Posterior vena cava (tissue), 2 donors: Measurements from ENCODE around the gene MIX23. TPM values are rescaled to one million over a fixed set of nuclear protein-coding genes. Genes with fewer than 3 reads are reported as not detected.

Experiments used
- DNase-seq: peaks from one replicate; pipeline ENCODE4 v3.0.0-alpha.2; 2020; ENCODE audit warnings: low spot score
- intact Hi-C, 2 donors: fragments of 100-400 bp; cut with DNase I; formaldehyde crosslinking; loops; one replicate each; pipeline versions ENCODE4 v1.14.1 to v1.14.2; 2022 to 2023
- total RNA-seq, 2 donors: library from RNA; stranded (reverse); fragmentation: NEBNext Ultra II Directional; extraction: Animal tissue kit (Norgen Biotek cat#: 25700); gene quantifications; one replicate each; pipeline ENCODE4 v1.2.1, GENCODE V29; 2021
- donor health status: DM: yes; HTN: yes; CAD: no.
- donor health status: DM: yes; HTN: yes; CAD: no.

The MIX23 gene
- total RNA-seq, 2 donors from 2014 or later: 13.8 to 16.3 TPM

DNA sequence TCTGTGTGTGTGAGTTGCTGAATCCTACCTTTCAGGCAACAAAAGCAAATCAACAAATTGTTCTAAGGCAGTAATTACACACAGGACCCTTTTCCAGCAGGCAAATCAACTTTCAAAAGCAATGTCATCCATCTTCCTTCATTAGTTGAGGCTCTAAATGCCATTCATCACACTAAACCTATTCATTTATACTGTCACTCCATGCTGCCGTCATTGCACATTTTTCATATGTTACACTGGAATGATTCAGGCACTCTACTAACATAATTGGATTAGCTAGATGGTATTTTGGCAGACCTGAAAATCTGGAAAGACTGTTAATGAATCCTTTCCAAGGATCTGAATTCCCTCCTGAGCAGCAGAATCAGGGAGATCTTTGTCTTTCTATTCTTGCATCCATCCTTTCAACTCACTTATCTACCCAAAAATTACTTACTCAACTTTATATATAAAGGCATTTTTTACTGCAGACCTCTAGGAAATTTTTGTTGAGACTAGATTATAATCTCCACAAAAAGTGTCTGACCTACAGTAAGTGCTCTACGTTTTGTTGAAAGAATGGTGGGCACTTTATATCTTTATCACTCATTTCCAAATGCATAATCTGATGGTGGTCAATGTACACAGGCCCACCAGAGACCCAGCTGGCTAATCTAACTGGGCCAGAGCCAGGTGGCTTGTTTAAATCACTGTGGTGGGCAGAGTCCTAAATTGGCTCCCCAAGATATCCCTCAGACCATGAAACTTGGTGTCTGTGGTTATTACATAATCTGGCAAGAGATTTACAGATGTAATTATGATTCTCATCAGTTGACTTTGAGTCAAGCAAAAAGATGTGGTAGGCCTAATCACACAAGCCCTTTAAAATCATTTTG lies 25.0 kb downstream of the MIX23 start:
- no peak for DNase-seq
- intact Hi-C loops: no loop called here

DNA sequence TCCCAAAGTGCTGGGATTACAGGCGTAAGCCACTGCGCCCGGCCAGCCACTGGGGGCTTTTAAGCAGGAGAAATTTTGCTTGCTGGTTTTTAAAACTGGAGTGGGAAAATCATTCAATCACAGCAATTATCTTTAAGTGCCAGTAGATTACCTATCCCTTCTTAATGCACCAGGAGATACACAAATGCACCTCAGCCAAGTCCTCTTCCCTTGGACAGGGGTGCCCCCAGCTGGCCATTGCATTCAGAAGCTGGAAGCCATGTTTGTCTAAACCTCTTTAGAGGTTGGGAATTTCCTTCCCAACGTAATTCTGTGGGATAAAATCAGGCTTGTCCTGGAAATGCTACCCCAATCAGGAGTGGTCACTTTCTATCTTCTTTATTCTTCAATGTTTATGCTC lies 26.6 kb downstream of the MIX23 start:
- no peak for DNase-seq
- intact Hi-C loops: no loop called here

DNA sequence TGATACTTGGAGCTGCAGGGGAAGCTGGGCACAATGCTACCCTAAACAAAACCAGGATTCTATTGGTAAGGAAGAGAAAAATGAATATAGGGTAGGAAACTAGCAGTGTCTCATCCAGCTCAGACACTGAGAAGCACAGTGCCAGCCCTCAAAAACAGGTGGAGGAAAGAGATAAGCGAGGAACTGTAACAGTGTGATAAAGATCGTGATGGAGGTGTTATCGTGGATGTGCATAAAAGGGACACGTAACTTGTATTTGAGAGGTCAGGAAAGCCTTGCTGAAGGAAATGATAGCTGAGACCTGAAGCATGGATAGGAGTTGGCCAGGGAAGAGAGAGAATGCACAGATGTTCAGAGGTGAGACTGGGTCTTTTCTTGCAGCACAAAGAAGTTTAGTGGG lies 27.4 kb downstream of the MIX23 start:
- DNase-seq: no peak
- intact Hi-C loops: no loop called here

DNA sequence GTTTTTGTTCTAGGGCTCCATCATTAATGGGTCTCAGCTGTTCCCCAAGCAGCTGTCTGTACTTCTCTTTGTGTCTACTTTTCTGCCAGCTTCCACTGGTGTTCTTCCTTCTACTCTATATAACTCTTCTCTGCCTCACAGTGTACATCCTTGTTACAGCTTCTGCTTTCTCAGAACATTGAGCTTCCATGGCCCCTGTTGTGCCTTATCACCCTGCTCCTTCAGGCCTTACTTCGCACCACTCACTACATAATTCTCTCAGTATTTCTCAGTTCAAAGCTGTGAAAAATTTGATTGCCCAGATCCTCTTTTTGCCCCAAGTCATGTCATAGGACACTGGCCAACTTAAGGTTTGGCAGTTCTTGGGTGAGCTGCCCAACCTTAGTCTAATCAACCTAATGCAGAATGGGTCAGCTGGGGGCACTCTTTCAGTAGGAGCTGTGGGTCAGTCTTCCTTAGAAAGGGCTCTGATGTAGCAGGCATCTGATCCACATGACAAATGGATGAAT lies 29.1 kb downstream of the MIX23 start:
- DNase-seq: no peak
- intact Hi-C loops: no loop called here

DNA sequence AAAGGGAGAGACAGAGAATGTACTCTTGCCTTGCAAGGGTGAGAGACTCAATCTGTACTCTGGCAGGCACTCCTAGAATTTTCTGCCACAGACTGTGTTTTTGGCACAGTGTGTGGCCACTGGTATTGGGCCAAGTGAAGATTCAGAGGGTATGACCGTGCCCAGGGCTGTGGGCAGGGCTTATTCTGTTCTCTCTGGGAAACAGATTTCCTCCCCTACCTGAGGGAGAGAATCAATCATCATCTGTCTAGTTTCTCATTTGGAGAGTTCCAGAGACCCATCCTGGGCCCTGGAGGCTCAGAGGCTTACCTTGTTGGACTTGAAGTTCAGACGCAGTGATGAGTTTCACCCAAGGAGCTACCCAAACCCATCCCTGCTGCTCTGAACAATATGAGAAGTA lies 29.8 kb downstream of the MIX23 start:
- intact Hi-C loops: no loop called here

DNA sequence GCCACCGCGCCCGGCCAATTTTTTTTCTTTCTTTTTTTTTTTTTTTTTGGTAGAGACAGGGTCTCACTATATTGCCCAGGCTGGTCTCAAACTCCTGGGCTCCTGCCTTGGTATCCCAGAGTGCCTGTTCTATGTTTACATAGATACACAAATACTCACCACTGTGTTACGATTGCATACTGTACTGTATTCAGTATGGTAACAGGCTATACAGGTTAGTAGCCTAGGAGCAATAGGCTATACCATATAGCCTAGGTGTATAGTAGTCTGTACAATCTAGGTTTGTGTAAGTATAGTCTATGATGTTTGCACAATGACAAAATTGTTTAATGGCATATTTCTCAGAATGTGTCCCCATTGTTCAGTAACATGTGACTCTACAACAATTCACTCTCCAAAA lies 31.4 kb downstream of the MIX23 start:
- intact Hi-C loops: no loop called here
- no peak for DNase-seq

More for the DNA sequence above, 29.8 kb downstream of the MIX23 start:
- no peak for DNase-seq

DNA sequence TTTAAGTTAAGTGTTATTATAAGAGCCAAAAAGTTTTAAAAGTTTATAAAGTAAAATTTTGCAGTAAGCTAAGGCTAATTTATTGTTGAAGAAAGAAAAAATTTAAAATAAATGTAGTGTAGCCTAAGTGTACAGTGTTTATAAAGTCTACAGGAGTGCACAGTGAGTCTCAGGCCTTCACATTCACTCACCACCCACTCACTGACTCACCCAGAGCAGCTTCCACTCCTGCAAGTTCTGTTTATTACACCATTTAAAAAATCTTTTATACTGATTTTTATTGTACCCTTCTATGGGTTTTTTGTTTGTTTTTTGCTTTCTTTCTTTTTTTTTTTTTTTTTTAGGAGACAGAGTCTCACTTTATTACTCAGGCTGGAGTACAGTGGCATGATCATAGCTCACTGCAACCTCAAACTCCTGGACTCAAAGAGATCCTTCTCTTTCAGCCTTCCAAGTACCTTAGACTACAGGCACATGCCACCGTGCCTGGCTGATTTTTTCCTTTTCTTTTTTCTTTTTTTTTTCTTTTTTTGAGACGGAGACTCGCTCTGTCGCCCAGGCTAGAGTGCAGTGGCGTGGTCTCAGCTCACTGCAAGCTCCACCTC lies 32.1 kb downstream of the MIX23 start:
- DNase-seq: no peak
- intact Hi-C loops: no loop called here

DNA sequence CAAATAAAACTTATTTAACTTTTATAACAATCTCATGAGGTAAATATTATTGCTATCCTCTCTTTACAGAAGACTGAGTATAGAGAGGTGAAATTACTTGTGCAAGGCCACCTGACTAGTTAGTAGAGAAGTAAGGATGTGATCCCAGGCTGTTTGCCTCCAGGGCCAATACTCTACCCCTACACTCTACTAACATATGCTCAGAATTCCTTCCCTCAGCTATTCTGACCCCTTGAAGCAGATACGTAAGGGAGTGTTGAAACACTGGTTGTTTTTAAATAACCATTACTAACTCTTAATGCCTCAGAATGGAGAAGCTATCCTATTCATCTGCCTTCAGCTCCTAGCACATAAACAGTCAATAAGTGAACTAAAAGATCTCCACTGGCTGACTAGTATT lies 33.9 kb downstream of the MIX23 start:
- intact Hi-C loops: no loop called here
- DNase-seq: no peak

DNA sequence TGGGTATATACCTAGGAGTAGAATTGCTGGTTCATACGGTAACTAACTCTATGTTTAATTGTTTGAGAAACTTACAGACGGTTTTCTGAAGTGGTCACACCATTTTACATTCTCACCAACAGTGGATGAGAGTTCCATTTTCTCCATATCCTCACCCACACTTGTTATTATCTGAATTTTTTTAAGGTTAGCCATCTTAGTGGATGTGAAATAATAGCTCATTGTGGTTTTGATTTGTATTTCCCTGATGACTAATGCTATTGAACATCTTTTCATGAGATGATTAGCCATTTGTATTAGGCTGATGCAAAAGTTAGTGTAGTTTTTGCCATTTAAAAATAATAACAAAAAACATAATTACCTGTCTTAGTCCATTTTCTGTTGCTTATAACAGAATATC lies 39.4 kb downstream of the MIX23 start:
- no peak for DNase-seq
- intact Hi-C loops: no loop called here

DNA sequence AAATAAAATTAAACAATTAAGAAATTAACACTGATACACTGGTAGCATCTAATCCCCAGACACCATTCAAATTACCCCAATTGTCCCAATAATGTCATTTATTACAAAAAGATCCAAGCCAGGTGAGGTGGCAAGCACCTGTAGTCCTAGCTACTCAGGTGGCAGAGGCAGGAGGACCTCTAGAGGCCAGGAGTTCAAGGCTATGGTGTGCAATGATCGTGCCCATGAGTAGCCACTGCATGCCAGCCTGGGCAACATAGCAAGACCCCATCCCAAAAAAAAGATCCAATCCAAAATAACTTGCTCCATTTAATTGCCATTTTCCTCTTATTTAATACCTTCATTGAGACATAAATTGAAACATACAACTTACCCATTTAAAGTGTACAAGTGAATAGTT lies 40.2 kb downstream of the MIX23 start:
- intact Hi-C loops: no loop called here
- no peak for DNase-seq

DNA sequence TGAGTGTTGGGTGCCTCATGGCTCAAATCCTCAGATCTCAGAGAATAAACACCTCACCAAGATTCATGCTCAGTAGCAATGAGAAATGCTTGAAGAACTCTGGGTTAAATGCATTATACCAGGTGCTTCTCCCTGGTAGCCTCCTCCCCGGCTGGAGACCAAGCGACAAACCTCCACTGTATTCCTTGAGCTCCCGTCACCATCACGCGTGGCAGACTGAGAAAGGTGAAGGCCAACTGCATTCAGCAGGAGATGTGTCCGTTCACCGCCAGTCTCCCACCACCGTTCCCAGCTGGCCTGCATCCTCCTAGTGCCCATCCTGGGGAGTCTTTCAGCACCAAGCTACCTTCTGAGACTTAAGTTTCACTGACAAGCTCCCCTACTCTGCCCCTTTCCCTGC lies 50.5 kb downstream of the MIX23 start:
- no peak for DNase-seq
- intact Hi-C loops: no loop called here

DNA sequence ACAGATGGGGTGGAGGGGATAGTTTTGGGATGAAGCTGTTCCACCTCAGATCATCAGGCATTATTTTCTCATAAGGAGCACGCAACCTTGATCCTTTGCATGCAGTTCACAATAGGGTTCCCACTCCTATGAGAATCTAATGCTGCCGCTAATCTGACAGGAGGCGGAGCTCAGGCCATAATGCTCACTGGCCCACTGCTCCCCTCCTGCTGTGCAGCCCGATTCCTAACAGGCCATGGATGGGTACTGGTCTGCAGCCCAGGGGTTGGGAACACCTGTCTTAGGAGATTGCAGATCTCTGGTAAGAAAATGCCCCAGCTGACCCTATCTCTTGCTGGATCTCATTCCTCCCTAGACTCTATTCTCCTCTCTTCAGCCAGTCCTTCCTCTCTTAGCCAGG lies 51.1 kb downstream of the MIX23 start:
- intact Hi-C loops: no loop called here
- no peak for DNase-seq

DNA sequence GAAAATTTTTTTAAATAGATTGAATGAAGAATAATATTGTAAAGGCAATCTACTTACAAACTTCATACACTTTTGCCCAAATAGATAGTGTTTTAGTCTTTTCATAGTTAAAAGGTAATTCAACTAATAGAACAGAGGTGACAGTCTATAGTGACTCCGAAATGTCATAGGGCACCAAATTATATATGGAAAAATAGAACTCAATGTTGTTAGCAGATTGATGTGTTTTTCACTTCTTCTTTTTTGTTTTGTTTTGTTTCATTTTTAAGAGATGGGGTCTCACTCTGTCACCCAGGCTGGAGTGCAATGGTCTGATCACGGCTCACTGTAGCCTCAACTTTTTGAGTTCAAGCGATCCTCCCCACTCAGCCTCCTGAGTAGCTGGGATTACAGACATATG lies 57.3 kb downstream of the MIX23 start:
- no peak for DNase-seq
- intact Hi-C loops: no loop called here

DNA sequence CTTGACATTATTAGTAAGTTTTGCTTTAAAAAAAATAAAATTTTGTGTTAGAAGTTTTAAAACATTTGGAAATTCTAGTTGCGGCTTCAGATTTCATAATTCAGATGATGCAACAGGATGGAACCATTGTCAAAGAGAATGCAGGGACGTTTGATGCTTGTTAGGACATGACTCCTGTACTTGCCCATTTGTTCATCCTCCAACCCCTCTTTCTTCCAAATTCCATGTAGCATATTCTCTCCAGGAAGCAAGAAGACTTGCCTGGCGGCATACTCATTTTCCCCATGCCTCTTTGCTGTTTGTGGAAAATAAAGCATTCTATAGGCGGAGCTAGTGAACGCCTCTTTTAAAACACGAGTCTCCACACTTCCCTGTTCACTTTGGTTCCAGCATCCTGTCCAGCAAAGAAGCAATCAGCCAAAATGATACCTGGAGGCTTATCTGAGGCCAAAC lies 58.1 kb downstream of the MIX23 start, which contains the start of gene CSTA:
Gene CSTA (plus strand): TSS at position 378 of the 453 bp plus-strand sequence. CDS start 45 bp downstream, at position 423.
- intact Hi-C loops: no loop called here
- DNase-seq: no peak

DNA sequence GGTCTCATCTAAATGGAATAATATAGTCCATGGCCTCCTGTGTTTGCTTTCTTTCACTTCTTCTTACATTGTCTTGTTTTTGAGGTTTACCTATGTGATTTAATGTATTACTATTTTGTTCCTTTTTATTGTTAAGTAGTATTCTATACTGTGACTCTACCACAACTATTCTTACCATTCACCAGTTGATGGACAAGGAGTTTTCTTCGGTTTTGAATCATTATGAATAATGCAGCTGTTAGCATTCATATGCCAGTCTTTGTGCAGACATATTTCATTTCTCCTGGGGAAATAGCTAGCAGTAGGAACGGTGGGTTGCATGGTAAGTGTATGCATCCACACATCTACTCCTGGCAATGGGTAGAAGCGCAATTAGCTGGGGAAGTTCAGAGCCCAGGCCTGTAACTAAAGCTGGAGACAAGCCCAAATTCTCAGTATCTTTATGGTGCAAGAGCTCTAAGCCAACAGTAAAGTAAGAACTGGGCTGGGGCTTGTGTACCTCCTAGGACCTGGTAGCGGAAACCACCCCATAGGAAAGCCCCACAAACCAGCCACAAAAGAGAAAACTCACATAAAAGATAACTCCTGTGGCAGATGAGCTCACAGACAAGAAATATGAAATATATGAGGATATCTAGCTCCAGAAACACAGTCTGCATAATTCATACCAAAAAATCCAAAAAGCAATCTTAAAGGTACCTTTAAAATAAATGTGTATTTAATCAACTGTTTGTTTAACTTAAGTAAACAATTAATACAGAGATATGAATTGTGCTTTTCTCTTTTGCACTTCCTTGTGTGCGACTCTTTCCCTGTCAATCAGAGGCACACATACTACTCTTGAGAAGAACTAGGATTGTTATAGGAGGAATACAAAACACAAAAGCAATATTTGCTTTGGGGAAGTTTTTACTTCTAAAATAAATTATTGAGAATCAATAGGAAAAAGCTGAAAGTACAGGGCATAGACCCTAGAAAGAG lies 60.6 kb downstream of the MIX23 start:
- intact Hi-C loops: no loop called here
- DNase-seq: no peak

DNA sequence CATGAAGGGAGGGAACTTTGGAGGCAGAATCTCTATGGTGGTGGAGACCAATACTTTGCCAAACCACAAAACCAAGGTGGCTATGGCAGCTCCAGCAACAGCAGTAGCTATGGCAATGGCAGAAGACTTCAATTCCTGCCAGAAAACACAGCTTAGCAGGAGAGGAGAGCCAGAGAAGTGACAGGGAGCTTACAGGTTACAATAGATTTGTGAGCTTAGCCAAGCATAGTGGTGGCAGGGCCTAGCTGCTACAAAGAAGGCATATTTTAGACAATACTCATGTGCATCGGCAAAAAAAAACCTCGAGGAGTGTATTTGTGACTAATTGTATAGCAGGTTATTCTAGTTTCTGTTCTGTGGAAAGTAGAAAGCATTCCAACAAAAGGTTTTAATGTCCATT lies 64.4 kb downstream of the MIX23 start:
- no peak for DNase-seq
- intact Hi-C loops: no loop called here

DNA sequence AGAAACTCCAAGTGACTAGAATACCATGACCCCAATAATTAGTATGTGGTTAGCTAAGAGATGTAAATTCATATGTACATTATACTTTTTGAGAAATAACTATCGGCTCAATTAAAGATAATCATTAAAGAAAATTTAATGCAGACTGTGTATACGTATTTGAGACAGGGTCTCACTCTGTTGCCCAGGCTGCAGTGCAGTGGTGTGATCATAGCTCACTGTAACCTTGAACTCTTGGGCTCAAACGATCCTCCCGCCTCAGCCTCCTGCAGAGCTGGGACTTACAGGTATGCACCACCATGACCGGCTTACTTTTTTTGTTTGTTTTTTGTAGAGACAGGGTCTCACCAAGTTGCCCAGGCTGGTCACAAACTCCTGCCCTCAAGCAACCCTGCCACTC lies 66.7 kb downstream of the MIX23 start:
- DNase-seq: no peak
- intact Hi-C loops: no loop called here

DNA sequence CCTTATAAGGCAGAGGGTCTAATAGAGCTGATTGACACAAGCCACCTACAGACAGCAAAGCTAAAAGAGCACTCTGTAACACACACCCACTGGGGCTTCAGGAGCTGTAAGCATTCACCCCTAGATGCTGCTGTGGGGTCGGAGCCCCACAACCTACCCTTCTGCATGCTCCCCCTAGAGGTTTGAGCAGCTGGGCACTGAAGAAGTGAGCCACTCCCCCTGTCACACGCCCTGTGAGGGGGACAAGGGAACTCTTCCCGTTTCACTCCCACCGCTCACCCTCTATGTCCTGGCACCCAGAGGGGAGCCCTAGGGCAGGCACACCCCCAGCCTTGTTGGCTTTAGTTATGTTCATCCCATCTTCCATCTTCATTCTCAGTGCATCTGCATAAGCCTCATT lies 67.4 kb downstream of the MIX23 start:
- DNase-seq: no peak
- intact Hi-C loops: no loop called here

DNA sequence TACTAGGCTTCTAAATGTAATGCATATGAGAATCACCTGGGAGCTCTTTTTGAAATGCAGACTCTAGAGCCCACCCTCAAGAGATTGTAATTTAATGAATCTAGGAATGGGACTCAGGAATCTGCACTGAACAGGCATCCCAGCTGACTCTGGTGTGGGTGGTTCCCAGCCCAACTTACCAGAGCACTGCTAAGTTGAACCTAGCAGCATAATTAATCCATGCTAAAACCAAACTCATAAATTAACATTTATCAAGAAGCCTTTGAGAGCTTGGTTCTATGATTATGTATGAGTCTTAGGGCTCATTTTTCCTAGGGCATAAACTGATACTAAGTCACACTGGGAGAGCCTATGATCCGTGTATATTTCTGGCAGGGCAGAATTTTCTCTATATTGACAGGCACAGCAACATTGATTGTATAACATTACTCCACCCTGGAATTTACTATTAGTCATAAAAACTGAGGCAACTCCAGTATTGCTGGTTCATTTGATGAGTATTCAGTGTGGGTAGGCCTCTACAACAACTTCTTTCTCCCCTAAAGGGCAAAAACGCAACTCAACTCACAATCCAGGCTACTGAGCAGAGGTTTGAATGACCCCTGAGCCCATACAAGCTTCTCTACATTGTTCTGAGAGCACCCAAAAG lies 68.7 kb downstream of the MIX23 start:
- no peak for DNase-seq
- intact Hi-C loops: no loop called here
